DOHH2 (cell line): ENCODE data around the gene FRRS1.

Source experiments
- H3F3A ChIP-seq: fragments of 200-600 bp; sonication (generic), shearing (Covaris generic); 2 replicates; pipeline ENCODE4 v1.6.0; 2016; ENCODE audit warnings: antibody characterized with exemption, mild to moderate bottlenecking; ENCODE audit not compliant: control insufficient read depth, insufficient read depth
- H3K27ac ChIP-seq: fragments of 200-600 bp; sonication (generic); 2 replicates; pipeline ENCODE4 v1.5.1; 2014; ENCODE audit warnings: low read depth, mild to moderate bottlenecking, low read length, moderate library complexity
- H3K27me3 ChIP-seq: fragments of 200-600 bp; sonication (generic); 2 replicates; pipeline ENCODE4 v1.6.1; 2014; ENCODE audit warnings: mild to moderate bottlenecking, low read length, mixed read lengths; ENCODE audit not compliant: control insufficient read depth
- H3K36me3 ChIP-seq: fragments of 200-600 bp; sonication (generic); 2 replicates; pipeline ENCODE4 v1.6.1; 2014; ENCODE audit warnings: mild to moderate bottlenecking, low read length, moderate library complexity, mixed read lengths; ENCODE audit not compliant: control insufficient read depth
- H3K4me1 ChIP-seq: fragments of 200-600 bp; sonication (generic); 2 replicates; pipeline ENCODE4 v1.6.1; 2014; ENCODE audit warnings: mild to moderate bottlenecking, low read length, mixed read lengths; ENCODE audit not compliant: control insufficient read depth
- H3K4me2 ChIP-seq: fragments of 200-600 bp; sonication (generic); 2 replicates; pipeline ENCODE4 v1.6.0; 2014; ENCODE audit warnings: mild to moderate bottlenecking, low read length, moderate library complexity
- H3K4me3 ChIP-seq: fragments of 200-600 bp; sonication (generic); 2 replicates; pipeline ENCODE4 v1.5.1; 2014; ENCODE audit warnings: mild to moderate bottlenecking, low read length, mixed read lengths
- H3K79me2 ChIP-seq: fragments of 200-600 bp; sonication (generic); 2 replicates; pipeline ENCODE4 v1.6.1; 2014; ENCODE audit warnings: mild to moderate bottlenecking, low read length, mixed read lengths; ENCODE audit not compliant: control insufficient read depth
- H3K9me2 ChIP-seq: fragments of 200-600 bp; sonication (generic); replicated peaks from 2 replicates; pipeline ENCODE4 v1.6.1; 2014; ENCODE audit warnings: mild to moderate bottlenecking, low read length, mixed read lengths; ENCODE audit not compliant: control insufficient read depth
- H3K9me3 ChIP-seq: fragments of 200-600 bp; sonication (generic); 2 replicates; pipeline ENCODE4 v1.6.1; 2014; ENCODE audit warnings: antibody characterized with exemption, low read length, mixed read lengths; ENCODE audit not compliant: control insufficient read depth, insufficient read depth
- H4K20me1 ChIP-seq: fragments of 200-600 bp; sonication (generic); 2 replicates; pipeline ENCODE4 v1.6.0; 2014; ENCODE audit warnings: low read depth, mild to moderate bottlenecking, antibody characterized with exemption, low read length, moderate library complexity; ENCODE audit not compliant: control insufficient read depth, insufficient read depth
- EZH2phosphoT487 ChIP-seq: fragments of 200-600 bp; sonication (generic); IDR thresholded peaks from 2 replicates; pipeline ENCODE4 v1.6.1; 2017; ENCODE audit warnings: borderline replicate concordance, mild to moderate bottlenecking, antibody characterized with exemption, low read length, moderate library complexity, mixed read lengths
- TF ChIP-seq, protein P1 (sequence below): fragments of 200-600 bp; sonication (generic); IDR thresholded peaks from one replicate; pipeline ENCODE4 v1.5.1; 2014; ENCODE audit warnings: antibody characterized with exemption, mild to moderate bottlenecking, low read depth, low read length; ENCODE audit not compliant: poor library complexity, severe bottlenecking

The FRRS1 gene

DNA sequence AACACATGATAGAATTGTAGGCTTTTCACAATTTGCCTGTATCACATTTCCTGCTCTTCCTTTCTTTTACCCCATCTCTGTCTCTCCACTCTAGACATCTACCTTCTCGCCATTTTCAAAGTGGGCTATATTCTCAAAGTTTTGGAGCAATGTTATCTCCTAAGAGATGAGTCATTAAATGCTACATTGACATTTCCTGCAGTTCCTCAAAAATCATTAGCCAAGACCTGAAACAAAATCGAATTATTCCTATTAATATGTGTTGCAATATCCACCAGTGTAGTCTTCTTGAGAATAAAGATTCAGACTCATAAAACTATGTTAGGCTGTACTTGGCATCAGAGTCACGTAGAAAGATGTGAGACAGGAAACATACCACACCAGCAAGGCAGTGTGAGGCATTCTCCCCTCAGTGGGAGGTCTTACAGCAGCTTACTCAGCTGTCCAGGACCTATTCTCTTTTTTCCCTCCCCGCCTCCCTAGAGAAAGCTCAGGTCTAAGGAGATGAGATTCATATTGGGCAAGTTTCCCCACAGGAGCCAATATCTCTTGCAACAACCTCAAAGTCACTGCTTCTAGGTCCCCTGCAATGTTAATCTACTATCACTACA is 38.8 kb downstream of the FRRS1 start:
- no peaks in the 10 kb centered on the region for H3K4me1 ChIP-seq
- no peak overlapping the region for H3K4me3 ChIP-seq
- no peaks in the 10 kb centered on the region for H3K9me2 ChIP-seq
- TF ChIP-seq, protein P1, sequence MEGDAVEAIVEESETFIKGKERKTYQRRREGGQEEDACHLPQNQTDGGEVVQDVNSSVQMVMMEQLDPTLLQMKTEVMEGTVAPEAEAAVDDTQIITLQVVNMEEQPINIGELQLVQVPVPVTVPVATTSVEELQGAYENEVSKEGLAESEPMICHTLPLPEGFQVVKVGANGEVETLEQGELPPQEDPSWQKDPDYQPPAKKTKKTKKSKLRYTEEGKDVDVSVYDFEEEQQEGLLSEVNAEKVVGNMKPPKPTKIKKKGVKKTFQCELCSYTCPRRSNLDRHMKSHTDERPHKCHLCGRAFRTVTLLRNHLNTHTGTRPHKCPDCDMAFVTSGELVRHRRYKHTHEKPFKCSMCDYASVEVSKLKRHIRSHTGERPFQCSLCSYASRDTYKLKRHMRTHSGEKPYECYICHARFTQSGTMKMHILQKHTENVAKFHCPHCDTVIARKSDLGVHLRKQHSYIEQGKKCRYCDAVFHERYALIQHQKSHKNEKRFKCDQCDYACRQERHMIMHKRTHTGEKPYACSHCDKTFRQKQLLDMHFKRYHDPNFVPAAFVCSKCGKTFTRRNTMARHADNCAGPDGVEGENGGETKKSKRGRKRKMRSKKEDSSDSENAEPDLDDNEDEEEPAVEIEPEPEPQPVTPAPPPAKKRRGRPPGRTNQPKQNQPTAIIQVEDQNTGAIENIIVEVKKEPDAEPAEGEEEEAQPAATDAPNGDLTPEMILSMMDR = no peak
- no peak for TF ChIP-seq EZH2phosphoT487
- H3F3A ChIP-seq = no peaks in the 10 kb centered on the region
- H3K79me2 ChIP-seq = no peaks in the 10 kb centered on the region
- H3K4me2 ChIP-seq = no peak overlapping the region
- no peaks in the 10 kb centered on the region for H3K36me3 ChIP-seq
- H4K20me1 ChIP-seq = no peaks in the 10 kb centered on the region
- no peaks in the 10 kb centered on the region for H3K9me3 ChIP-seq
- no peak overlapping the region for H3K27ac ChIP-seq
- H3K27me3 ChIP-seq = no peaks in the 10 kb centered on the region

DNA sequence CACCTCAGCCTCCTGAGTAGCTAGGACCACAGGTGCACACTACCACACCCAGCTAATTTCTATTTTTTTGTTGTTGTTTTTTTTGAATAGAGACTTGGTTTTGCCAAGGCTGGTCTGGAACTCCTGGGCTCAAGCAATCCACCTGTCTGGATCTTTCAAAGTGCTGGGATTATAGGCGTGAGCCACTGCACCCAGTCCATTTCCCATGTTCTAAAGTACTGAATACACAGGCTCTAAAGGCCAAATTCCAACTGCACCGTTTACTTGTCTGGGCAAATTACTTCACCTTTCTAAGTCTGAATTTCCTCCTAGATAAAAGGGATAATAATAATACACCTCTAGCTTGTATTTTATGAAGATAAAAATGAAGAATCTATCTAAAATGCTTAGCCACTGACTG is 39.6 kb downstream of the FRRS1 start:
- no peak overlapping the region for H3K27ac ChIP-seq
- H4K20me1 ChIP-seq = no peaks in the 10 kb centered on the region
- H3K4me1 ChIP-seq = no peaks in the 10 kb centered on the region
- no peaks in the 10 kb centered on the region for H3F3A ChIP-seq
- H3K27me3 ChIP-seq = no peaks in the 10 kb centered on the region
- no peaks in the 10 kb centered on the region for H3K79me2 ChIP-seq
- H3K4me3 ChIP-seq = no peak overlapping the region
- H3K9me3 ChIP-seq = no peaks in the 10 kb centered on the region
- no peak overlapping the region for H3K4me2 ChIP-seq
- no peak for TF ChIP-seq EZH2phosphoT487
- TF ChIP-seq, protein P1 = no peak
- no peaks in the 10 kb centered on the region for H3K36me3 ChIP-seq
- no peaks in the 10 kb centered on the region for H3K9me2 ChIP-seq

DNA sequence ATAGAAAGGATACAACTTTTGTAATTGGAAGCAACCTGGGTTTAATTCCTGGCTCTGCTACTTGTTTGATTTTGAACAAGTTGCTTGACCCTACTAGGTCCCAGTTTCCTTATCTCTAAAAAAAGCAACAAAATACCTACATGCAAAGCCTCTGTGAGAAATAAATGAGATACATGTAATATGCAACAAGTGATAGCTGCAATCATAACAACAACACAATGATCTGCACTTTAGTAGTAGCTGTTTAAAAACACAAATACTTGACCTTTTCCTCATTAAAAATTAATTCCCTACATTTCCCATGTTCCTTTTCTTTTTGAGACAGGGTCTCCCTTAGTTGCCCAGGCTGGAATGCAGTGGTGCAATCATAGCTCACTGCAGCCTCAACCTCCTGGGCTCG is 40.0 kb downstream of the FRRS1 start:
- Histone ChIP-seq H3K36me3 (no peaks in the 10 kb centered on the region), H3K4me1 (no peaks in the 10 kb centered on the region), H4K20me1 (no peaks in the 10 kb centered on the region), H3K9me2 (no peaks in the 10 kb centered on the region), H3K79me2 (no peaks in the 10 kb centered on the region), H3K4me3 (no peak overlapping the region), H3F3A (no peaks in the 10 kb centered on the region), H3K27ac (no peak overlapping the region), H3K27me3 (no peaks in the 10 kb centered on the region), H3K9me3 (no peaks in the 10 kb centered on the region), H3K4me2 (no peak overlapping the region)
- TF ChIP-seq EZH2phosphoT487 = no peak
- TF ChIP-seq, protein P1 = no peak

DNA sequence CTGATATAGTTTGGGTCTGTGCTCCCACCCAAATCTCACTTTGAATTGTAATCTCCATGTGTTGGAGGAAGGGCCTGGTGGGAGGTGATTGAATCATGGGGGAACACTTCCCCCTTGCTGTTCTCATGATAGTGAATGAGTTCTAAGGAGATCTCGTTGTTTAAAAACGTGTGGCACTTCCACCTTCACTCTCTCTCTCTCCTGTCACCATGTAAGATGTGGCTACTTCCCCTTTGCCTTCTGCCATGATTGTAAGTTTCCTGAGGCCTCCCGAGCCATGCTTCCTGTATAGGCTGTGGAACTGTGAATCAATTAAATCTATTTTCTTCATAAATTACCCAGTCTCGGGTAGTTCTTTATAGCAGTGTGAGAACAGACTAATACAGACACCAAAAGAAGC is 40.4 kb downstream of the FRRS1 start:
- Histone ChIP-seq H3F3A (no peaks in the 10 kb centered on the region), H3K4me3 (no peak overlapping the region), H3K4me2 (no peak overlapping the region), H3K9me3 (no peaks in the 10 kb centered on the region), H4K20me1 (no peaks in the 10 kb centered on the region), H3K9me2 (no peaks in the 10 kb centered on the region), H3K36me3 (no peaks in the 10 kb centered on the region), H3K4me1 (no peaks in the 10 kb centered on the region), H3K27me3 (no peaks in the 10 kb centered on the region), H3K27ac (no peak overlapping the region), H3K79me2 (no peaks in the 10 kb centered on the region)
- TF ChIP-seq, protein P1 = no peak
- TF ChIP-seq EZH2phosphoT487 = no peak
